NCI-H2227 treated with DMSO at 0.1 percent for 48 hours (cell line): ENCODE results near the gene CREB3L1.

Experiments
- DNase-seq: peaks from one replicate; lab custom pipeline; 2025; lab: John Stamatoyannopoulos, UW

The CREB3L1 gene

DNA sequence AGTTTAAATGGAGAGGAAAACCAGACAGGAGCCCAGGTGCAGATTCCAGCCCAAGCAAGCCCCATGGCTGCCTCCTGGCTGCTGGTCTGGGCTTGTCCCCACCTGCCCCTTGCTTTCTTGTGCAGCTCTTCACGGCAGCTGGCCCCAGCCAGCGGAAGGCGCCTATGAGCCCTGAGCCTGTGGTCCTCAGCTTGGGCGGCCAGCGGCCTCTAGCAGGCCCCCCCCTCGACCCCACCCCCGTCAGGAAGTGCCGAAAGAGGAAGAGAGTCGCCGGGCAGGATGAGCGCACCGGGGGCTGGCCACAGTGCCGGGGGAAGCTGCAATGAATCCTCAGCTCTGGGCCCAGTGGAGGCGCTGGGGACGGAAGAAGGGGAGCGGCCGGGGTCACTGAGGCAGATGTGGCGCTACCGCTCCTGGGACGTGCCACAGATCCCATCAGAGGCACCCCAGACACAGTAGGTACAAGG lies 67.7 kb downstream of the CREB3L1 start:
- no peak for DNase-seq

DNA sequence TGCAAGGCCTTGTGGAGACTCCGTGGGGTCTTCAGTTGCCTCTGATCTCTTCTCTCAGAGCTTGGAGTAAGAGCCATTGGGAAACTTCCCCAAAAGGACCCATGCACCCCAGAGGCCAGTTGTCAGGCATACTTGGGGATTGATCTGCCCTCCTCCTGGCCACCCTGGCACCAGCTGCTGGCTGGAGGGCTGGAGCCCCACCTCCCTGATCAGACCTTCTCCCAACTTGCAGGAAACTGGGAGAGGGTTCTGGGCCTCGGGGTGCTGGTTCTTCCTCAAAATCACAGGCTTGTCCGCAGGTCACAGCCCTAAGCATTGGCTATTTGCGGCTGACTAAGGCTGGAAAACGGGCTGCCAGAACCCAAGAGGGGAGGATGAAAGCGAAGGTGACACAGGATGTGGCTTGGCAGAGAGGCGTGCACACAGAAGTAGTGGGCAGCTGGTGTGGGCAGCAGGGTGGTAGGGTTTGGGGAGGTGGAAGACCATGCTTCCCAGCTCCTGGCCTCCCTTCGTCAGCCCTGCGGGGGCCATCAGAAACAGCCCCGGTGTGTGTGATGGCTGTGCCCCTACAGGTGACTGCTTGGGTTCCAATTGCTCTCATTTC lies 68.5 kb downstream of the CREB3L1 start:
- no peak for DNase-seq

GRCh38 chr11:46346886-46347636 lies 69.6 kb downstream of the CREB3L1 start, which contains the start of gene DGKZ:
Gene DGKZ (plus strand): TSS chr11:46347463. CDS start chr11:46347660, 197 bp downstream.
- peak; percentile 84 for DNase-seq

DNA sequence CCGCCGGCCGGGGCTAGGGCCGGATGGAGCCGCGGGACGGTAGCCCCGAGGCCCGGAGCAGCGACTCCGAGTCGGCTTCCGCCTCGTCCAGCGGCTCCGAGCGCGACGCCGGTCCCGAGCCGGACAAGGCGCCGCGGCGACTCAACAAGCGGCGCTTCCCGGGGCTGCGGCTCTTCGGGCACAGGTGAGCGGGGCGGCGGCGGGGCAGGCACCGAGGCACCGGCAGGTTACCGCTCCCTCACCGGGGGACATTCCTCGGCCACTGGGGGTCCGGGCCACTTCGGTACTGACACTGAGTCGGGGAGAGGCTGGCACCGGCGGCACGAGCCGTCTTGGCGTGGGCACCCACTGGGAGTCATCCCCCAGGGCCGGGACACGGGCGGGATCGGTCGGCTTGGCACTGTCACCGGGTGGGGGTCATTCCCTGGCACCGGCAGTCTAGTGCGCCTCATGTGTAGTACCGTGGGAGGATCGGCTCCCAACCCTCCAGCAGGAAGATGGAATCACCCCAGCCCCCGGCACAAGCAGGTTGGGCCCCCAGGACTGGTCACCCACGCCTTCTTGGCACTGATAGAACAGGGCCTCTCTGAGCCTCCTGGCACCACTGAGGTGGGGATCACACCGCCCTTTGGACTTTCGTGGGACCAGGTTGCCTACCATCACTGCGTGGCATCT lies 70.3 kb downstream of the CREB3L1 start:
- DNase-seq: no peak

GRCh38 chr11:46348566-46349401 lies 71.3 kb downstream of the CREB3L1 start:
- no peak for DNase-seq

- no peak for DNase-seq
Observed at GRCh38 chr11:46350695-46351094, 73.2 kb downstream of the CREB3L1 start.

DNA sequence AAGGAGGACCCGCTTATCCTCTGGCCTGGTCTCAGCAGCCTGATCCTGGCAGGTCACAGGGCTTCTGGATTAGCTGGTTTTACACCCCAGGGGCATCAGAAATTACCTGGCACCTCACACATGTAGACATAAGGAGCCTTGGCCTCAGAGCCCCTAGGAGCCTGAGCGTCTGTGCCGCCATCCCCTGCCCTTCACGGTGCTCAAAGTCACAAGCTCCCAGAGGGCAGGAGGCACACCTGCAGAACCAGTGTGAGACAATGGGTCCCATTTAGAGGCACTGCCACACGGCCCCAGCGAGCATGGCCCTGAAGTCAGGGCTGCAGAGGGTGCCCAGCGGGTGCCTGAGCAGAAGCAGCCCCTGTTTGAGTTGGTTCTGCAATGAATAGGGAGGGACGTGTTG lies 73.7 kb downstream of the CREB3L1 start:
- DNase-seq: no peak

GRCh38 chr11:46351606-46352005 lies 74.1 kb downstream of the CREB3L1 start:
- DNase-seq: no peak

DNA sequence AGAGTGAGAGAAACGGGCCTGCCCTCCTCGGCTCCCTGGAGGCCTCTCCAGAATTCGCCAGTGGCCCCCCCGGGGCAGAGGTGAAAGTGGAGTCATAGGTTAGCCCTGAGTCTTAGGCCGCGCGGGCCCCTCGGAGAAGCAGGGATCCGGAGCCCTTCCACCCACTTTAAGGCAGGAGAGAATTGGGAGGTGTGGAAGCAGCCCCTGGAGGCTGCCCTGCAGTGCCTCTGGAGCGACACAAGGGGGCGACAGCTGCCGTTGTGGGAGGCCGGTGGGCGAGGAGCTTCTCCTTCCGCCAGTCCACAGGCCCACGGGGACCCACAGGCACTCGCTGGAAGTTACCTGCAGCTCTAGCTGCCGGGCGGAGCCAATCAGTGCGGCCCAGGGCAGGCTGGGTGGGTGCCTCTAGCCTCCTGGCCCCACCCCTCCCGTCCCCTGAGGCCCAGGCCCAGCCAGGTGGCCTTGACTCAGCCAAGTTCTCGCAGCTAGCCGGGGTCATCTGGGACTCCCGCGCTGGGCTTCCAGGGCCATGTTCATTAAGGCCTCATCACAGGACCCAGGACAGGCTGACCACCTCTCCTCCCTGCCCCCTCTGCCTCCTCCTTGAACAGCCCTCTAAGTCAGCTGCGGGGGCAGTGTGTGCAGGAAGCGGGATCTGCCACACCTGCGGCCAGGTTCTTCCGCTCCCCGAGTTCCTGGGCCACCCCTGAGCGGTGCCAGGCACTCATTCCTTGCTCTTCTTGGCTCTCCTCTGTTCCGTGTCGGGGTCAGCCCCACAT lies 74.8 kb downstream of the CREB3L1 start:
- no peak for DNase-seq

- DNase-seq: no peak
Observed at GRCh38 chr11:46353698-46354097, 76.2 kb downstream of the CREB3L1 start.

DNA sequence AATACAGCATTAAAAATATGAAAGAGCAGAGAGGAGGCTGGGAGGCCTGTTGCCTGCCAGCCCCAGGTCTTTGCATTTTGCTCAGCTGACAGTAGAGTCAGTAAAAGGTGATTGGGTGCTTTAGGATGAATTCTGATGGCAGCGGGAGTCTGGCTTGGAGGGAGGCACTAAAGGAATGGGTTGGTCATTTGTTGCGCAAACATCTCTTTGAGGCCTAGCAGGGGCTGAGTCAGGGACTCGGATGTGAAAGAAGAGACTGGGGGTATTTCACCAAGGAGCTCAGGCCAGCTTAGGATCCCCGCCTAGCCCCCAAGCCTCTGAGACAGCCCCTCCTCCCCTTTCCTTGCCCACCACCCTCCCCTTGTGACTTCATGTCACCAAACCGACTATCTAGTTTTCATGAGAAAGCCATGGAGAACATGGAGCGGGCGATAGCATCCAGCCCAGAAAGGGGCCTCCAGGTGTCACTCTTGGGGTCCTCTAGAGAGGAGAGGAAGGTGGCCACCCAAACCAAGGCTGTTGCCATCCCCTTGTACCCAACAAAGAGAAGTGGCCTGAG lies 79.5 kb downstream of the CREB3L1 start:
- no peak for DNase-seq

DNA sequence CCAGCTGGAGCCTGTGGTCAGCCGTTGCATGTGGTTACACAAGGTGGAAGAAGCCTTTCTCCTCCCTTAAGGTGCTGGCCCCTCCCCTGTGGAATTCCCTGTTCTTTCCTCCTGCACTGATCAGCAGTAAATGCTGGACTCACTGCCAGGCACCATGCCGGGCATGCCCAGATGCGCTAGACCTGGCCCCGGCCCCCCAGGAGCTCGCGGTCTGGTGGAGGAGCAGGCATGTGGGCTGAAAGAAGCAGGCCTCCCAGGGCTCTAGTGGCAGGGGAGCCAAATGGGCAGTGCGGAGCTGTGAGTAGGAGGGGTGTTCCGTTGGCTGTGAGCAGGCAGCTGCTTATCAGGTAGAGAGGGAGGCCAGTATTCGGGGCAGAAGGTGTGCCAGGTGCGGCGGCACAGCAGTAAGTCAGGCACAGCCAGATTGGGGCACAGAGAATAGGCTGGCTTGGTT lies 80.0 kb downstream of the CREB3L1 start:
- no peak for DNase-seq

GRCh38 chr11:46359953-46360352 lies 82.5 kb downstream of the CREB3L1 start:
- DNase-seq: no peak

- no peak for DNase-seq
Observed at GRCh38 chr11:46360878-46361277, 83.4 kb downstream of the CREB3L1 start.

- peak; percentile 62 for DNase-seq
Observed at GRCh38 chr11:46361283-46362155, 84.1 kb downstream of the CREB3L1 start.

- DNase-seq: no peak
Observed at GRCh38 chr11:46362156-46363030, 84.9 kb downstream of the CREB3L1 start.

- DNase-seq: no peak
Observed at GRCh38 chr11:46363031-46363407, 85.6 kb downstream of the CREB3L1 start.

GRCh38 chr11:46363455-46364005 lies 86.1 kb downstream of the CREB3L1 start:
- DNase-seq: no peak

DNA sequence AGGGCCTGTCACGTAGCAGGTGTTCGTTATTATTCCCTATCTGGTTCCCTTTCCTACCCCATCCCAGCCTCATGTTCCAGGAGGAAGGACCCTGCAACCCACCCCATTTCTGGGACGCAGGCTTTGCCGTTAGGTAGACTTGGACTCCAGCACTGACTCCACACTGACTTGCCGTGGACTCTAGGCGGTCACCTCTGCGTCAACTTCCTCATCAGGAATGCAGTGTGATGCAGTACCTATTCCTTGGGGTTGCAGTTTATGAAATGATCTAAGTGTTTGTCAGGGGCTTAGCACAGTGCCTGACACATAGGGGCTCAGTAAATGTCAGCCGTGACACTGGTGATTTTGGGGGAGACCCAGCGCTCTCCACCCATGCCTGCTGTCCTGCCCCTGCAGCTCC lies 86.6 kb downstream of the CREB3L1 start:
- no peak for DNase-seq
